Neutrophil (primary cell): Measurements from ENCODE around the gene GOLT1A.

Experiments
- H3K27ac ChIP-seq: fragments of 200-600 bp; sonication (generic); 2 replicates; pipeline ENCODE4 v1.5.1; 2016; ENCODE audit warnings: mild to moderate bottlenecking, moderate library complexity
- H3K27me3 ChIP-seq: fragments of 200-600 bp; sonication (generic); 2 replicates; pipeline ENCODE4 v1.6.0; 2016; ENCODE audit warnings: mild to moderate bottlenecking
- H3K36me3 ChIP-seq: fragments of 200-600 bp; sonication (generic); 2 replicates; pipeline ENCODE4 v1.5.1; 2017
- H3K4me1 ChIP-seq, 2 experiments: fragments of 200-600 bp in 1 of 2; sonication (generic) in 1 of 2; 1 replicate in 1 of 2; 2 replicates in 1 of 2; pipeline versions ENCODE4 v1.5.1 to v1.6.1; 2013 to 2016; ENCODE audit warnings: low read depth in 1 of 2, low read length in 1 of 2, mild to moderate bottlenecking in 1 of 2, moderate library complexity in 1 of 2; ENCODE audit not compliant: control insufficient read depth in 1 of 2, insufficient read depth in 1 of 2
- H3K4me3 ChIP-seq, 2 experiments: fragments of 200-600 bp in 1 of 2; sonication (generic) in 1 of 2; 1 replicate in 1 of 2; 2 replicates in 1 of 2; pipeline ENCODE4 v1.5.1; 2013 to 2016; ENCODE audit warnings: low read depth in 1 of 2, low read length in 1 of 2, mild to moderate bottlenecking in 1 of 2, moderate library complexity in 1 of 2
- H3K9me3 ChIP-seq: fragments of 200-600 bp; sonication (generic); 2 replicates; pipeline ENCODE4 v1.5.1; 2016
- TF ChIP-seq, protein P1 (sequence below): fragments of 200-600 bp; sonication (generic); IDR thresholded peaks from 2 replicates; pipeline ENCODE4 v1.5.1; 2016; ENCODE audit warnings: antibody characterized with exemption

GOLT1A gene

DNA sequence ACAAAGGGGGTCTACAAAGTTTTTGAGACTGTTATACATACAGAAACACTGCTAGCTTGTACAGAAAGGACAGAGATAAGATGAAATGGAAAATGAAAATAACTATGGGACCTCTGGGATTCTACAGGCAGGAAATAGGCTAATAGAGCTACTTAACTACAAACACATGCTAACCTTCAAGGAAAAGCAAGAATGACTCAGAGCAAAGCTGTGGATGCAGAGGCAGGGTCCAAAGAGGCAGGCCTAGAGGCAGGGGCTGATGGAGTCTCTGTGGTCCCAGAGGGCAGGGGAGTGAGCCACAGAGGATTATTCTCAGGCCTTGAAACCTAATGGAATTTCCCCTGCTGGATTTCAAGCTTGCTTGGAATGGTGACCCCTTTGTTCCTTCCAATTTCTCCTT, 18.7 kb upstream of the GOLT1A start:
- Histone ChIP-seq H3K27me3 (no peaks in the 10 kb centered on the region), H3K4me1 (no peaks in the 10 kb centered on the region), H3K4me3 (no peak overlapping the region), H3K36me3 (no peaks in the 10 kb centered on the region), H3K9me3 (no peaks in the 10 kb centered on the region), H3K27ac (no peak overlapping the region)
- TF ChIP-seq, protein P1, sequence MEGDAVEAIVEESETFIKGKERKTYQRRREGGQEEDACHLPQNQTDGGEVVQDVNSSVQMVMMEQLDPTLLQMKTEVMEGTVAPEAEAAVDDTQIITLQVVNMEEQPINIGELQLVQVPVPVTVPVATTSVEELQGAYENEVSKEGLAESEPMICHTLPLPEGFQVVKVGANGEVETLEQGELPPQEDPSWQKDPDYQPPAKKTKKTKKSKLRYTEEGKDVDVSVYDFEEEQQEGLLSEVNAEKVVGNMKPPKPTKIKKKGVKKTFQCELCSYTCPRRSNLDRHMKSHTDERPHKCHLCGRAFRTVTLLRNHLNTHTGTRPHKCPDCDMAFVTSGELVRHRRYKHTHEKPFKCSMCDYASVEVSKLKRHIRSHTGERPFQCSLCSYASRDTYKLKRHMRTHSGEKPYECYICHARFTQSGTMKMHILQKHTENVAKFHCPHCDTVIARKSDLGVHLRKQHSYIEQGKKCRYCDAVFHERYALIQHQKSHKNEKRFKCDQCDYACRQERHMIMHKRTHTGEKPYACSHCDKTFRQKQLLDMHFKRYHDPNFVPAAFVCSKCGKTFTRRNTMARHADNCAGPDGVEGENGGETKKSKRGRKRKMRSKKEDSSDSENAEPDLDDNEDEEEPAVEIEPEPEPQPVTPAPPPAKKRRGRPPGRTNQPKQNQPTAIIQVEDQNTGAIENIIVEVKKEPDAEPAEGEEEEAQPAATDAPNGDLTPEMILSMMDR, result no peak

DNA sequence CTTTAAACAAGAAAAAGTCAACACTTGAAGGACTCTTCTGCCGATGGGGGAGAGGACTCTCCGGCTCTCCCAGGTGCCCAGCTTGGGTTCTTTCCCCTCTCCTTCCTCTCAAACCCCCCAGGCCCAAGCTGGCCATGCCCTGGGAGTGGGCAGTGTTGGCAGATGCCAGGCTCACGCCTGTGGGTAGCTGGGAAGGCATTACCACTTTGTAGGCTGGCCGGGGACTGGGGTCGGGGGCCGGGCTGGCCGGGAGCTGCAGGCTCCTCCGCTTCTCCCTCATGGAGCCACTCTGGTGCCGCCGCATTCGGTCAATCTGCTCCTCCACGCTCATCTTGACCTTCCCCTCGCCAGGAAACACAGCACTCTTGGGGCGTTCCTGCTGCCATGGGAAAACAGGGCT, 16.4 kb upstream of the GOLT1A start:
- TF ChIP-seq, protein P1, result no peak

DNA sequence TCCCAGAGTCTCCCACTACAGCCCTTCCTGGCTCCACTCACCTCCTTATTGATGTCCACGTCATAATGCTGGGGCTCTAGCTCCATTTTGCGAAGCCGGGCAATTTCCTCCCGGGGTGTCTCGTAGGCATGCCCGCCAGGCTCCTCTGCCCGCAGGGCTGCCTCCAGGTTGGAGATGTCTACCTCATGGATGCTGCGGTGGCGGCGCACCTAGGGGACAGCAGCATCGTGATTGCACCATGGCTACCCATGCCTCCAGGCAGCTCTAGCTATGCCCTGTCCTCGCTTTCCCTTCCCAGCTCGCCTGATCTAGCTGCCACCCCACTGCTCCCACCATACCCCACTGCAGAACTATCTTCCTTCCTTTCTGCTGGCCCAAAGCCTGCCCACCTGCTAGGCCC, 15.1 kb upstream of the GOLT1A start:
- H3K9me3 ChIP-seq, result no peaks in the 10 kb centered on the region
- no peaks in the 10 kb centered on the region for H3K27me3 ChIP-seq

More for the DNA sequence above, 16.4 kb upstream of the GOLT1A start:
- no peak overlapping the region for H3K4me3 ChIP-seq
- H3K9me3 ChIP-seq, result no peaks in the 10 kb centered on the region
- H3K36me3 ChIP-seq, result no peaks in the 10 kb centered on the region
- H3K27ac ChIP-seq, result no peak overlapping the region
- no peaks in the 10 kb centered on the region for H3K4me1 ChIP-seq
- H3K27me3 ChIP-seq, result no peaks in the 10 kb centered on the region

DNA sequence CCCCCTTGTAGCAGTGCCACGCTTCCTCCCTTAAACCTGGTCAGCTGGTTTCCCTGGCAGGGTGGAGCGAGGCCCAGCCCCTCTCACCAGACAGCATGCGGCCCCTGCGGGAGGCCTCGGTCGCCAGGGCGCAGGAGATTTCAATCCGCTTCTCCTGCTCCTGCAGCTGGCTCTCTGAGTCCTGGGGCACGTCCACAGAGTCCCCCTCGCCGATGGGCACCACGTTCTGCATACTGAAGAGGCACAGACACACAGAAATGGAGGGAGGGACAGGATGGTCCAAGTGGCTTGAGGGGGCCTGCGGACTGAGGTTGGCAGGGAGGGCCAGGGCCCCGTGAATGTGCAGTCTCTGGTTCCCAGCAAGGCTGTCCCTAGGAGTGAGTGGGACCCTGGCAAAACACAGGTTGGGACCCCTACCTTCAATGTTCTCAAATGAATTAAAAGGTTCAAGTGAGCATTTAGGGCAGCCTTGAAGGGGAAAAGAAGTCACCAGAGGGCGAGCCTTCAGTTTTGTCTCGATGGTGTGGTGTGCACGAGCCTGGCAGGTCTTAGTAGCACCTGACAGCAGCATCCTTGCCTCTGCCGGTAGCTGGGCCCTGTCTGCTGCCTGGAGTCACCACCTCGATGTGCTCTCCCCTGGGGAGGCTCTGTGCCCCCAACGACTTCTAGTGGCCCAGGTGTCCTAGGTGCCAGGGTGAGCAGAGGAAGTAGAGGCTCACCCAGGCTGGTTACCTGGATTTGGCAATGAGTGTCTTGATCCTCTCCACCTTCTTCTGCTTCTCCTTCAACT, 14.4 kb upstream of the GOLT1A start:
- H3K9me3 ChIP-seq, result no peaks in the 10 kb centered on the region
- TF ChIP-seq, protein P1, result no peak
- no peak overlapping the region for H3K27ac ChIP-seq
- no peak overlapping the region for H3K4me3 ChIP-seq
- H3K27me3 ChIP-seq, result no peaks in the 10 kb centered on the region
- no peaks in the 10 kb centered on the region for H3K36me3 ChIP-seq
- no peaks in the 10 kb centered on the region for H3K4me1 ChIP-seq

More for the DNA sequence above, 15.1 kb upstream of the GOLT1A start:
- Histone ChIP-seq H3K4me1 (no peaks in the 10 kb centered on the region), H3K36me3 (no peaks in the 10 kb centered on the region), H3K4me3 (no peak overlapping the region), H3K27ac (no peak overlapping the region)
- TF ChIP-seq, protein P1, result no peak

DNA sequence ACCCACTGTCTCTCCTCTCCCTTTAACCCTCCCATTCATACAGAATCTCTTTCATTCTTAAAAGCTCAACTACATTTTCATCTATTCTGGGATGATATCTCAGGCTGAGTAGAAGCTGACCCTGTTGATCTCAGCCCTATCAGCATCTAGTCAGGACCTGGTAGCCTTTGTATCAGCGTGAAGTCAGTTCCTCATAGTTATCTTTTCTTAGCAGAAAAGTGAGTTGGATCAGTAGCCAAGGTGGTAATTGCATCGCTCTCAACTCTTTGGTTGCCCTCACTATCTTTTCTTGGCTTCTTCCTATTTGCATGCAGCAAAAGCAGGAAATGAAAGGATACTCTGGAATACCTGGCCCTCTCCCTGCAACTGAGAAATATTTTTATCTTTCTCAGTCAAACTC, 13.6 kb upstream of the GOLT1A start:
- no peak overlapping the region for H3K27ac ChIP-seq
- TF ChIP-seq, protein P1, result no peak
- H3K4me3 ChIP-seq, result no peak overlapping the region
- no peaks in the 10 kb centered on the region for H3K36me3 ChIP-seq
- no peaks in the 10 kb centered on the region for H3K4me1 ChIP-seq
- H3K9me3 ChIP-seq, result no peaks in the 10 kb centered on the region
- no peaks in the 10 kb centered on the region for H3K27me3 ChIP-seq
